Measurements from ENCODE around the gene MOK.
"Not testable (repeated sequence)": the region's sequence is repeated elsewhere in the genome, so short reads cannot be mapped to it uniquely, and the experiment has no call there.

Gene MOK

GRCh38 chr14:102333795-102334705 is 29.1 kb upstream of the MOK start:
- no peak overlapping the region for H3K27ac ChIP-seq
- TF ChIP-seq ZFX (IDR thresholded peaks at IDR 0.05) (no peak), CTCF (conservative IDR thresholded peaks at IDR 0.05) (no peak)

GRCh38 chr14:102333390-102333789 is 28.4 kb upstream of the MOK start:
- no peak overlapping the region for H3K27ac ChIP-seq
- no peak for TF ChIP-seq CTCF (conservative IDR thresholded peaks at IDR 0.05)
- no peak for TF ChIP-seq ZFX (IDR thresholded peaks at IDR 0.05)

- TF ChIP-seq ZFX (IDR thresholded peaks at IDR 0.05) (no peak), CTCF (conservative IDR thresholded peaks at IDR 0.05) (no peak)
Observed at GRCh38 chr14:102330806-102331205, 25.8 kb upstream of the MOK start.

GRCh38 chr14:102329381-102329780 is 24.4 kb upstream of the MOK start:
- not testable (repeated sequence) for H3K27ac ChIP-seq

More at GRCh38 chr14:102330806-102331205, 25.8 kb upstream of the MOK start:
- no peak overlapping the region for H3K27ac ChIP-seq

- TF ChIP-seq ZFX (IDR thresholded peaks at IDR 0.05) (no peak), CTCF (conservative IDR thresholded peaks at IDR 0.05) (no peak)
- no peak overlapping the region for H3K27ac ChIP-seq
Observed at GRCh38 chr14:102326583-102326982, 21.6 kb upstream of the MOK start.

- H3K27ac ChIP-seq, result no peak overlapping the region
- TF ChIP-seq ZFX (IDR thresholded peaks at IDR 0.05) (no peak), CTCF (conservative IDR thresholded peaks at IDR 0.05) (no peak)
Observed at GRCh38 chr14:102325791-102326345, 20.9 kb upstream of the MOK start.

- TF ChIP-seq ZFX (IDR thresholded peaks at IDR 0.05) (no peak), CTCF (conservative IDR thresholded peaks at IDR 0.05) (peak; percentile 81)
- no peak overlapping the region for H3K27ac ChIP-seq
Observed at GRCh38 chr14:102323102-102323501, 18.1 kb upstream of the MOK start.

Data from C4-2B (cell line).